ENCODE results near the gene KMT2D.

GRCh38 chr12:49024543-49024942 is 36.1 kb downstream of the KMT2D start:
- TF ChIP-seq CTCF (IDR thresholded peaks at IDR 0.05) = no peak
- TF ChIP-seq POLR2A (IDR thresholded peaks at IDR 0.05) = no peak
